ENCODE data around the gene NFXL1. TPM values are rescaled to one million over a fixed set of nuclear protein-coding genes. Genes with fewer than 3 reads are reported as not detected.

Gene NFXL1
- total RNA-seq, 1 experiment from 2014 or later, result 9.2 TPM

GRCh38 chr4:47838445-47838844, 75.9 kb downstream of the NFXL1 start:
- intact Hi-C loops (cut with micrococcal nuclease; ENCODE audit: unreplicated experiment), result loop anchor here (5.0 kb wide), 2 partner anchors 151 to 171 kb away; no protein-coding TSS in a partner anchor
- H3K36me3 ChIP-seq (ENCODE audit: control insufficient read depth, insufficient read depth, low read length), result no peaks in the 10 kb centered on the region; the same call in 1 of the 2 replicates
- H3K27ac ChIP-seq (ENCODE audit: low read length), result no peak overlapping the region
- ChIA-PET CTCF (no interaction called here), POLR2A (no interaction called here)
- peak; percentile 11; the same call in 1 of the 2 replicates for TF ChIP-seq CTCF (IDR thresholded peaks at IDR 0.05)
- TF ChIP-seq REST (IDR thresholded peaks at IDR 0.05; ENCODE audit: insufficient read depth in 1 of 2, low read depth in 2 of 2, low read length in 1 of 2), result no peak
- H3K4me1 ChIP-seq (ENCODE audit: control insufficient read depth, insufficient read depth, low read length), result no peaks in the 10 kb centered on the region
- no peak overlapping the region for H3K4me3 ChIP-seq (ENCODE audit: low read depth in 2 of 2, low read length in 2 of 2)
- ATAC-seq, result no peak
- no peak for DNase-seq (ENCODE audit: low read depth, low spot score)
- no TSS peak for BruUV-seq (replicated peaks)
- in situ Hi-C loops (cut with HindIII; ENCODE audit: low pct_unique_long_range_greater_than_20kb, low sequenced_read_pairs), result no loop called here
- H3K27me3 ChIP-seq (ENCODE audit: control insufficient read depth, insufficient read depth, low read length), result no peaks in the 10 kb centered on the region
- no peaks in the 10 kb centered on the region for H3K9me3 ChIP-seq (ENCODE audit: control insufficient read depth, insufficient read depth, low read depth, low read length)

GRCh38 chr4:47837908-47838294, 76.5 kb downstream of the NFXL1 start, which contains the start of gene CORIN:
CORIN (minus strand) TSS chr4:47838067; CDS start chr4:47837949, 118 bp downstream.
- Histone ChIP-seq H3K4me3 (ENCODE audit: low read depth in 2 of 2, low read length in 2 of 2) (peak within 1 kb of the TSS; percentile 43 to 63), H3K4me1 (ENCODE audit: control insufficient read depth, insufficient read depth, low read length) (no peaks in the 10 kb centered on the region), H3K36me3 (ENCODE audit: control insufficient read depth, insufficient read depth, low read length) (no peaks in the 10 kb centered on the region), H3K27me3 (ENCODE audit: control insufficient read depth, insufficient read depth, low read length) (no peaks in the 10 kb centered on the region), H3K9me3 (ENCODE audit: control insufficient read depth, insufficient read depth, low read depth, low read length) (no peaks in the 10 kb centered on the region), H3K27ac (ENCODE audit: low read length) (no peak within 1 kb of the TSS)
- no TSS peak for BruUV-seq (replicated peaks)
- ChIA-PET POLR2A (no interaction called here), CTCF (no interaction called here)
- intact Hi-C loops (cut with micrococcal nuclease; ENCODE audit: unreplicated experiment) (loop anchor here (2.0 to 5.0 kb wide), 3 partner anchors 133 to 171 kb away; no protein-coding TSS in a partner anchor), in situ Hi-C loops (cut with HindIII; ENCODE audit: low pct_unique_long_range_greater_than_20kb, low sequenced_read_pairs) (no loop called here)
- ATAC-seq (no peak), DNase-seq (ENCODE audit: low read depth, low spot score) (no peak)
- TF ChIP-seq POLR2AphosphoS5 (IDR thresholded peaks at IDR 0.05; ENCODE audit: low read depth, low read length) (no peak), REST (IDR thresholded peaks at IDR 0.05; ENCODE audit: insufficient read depth in 1 of 2, low read depth in 2 of 2, low read length in 1 of 2) (no peak), SIN3A (IDR thresholded peaks at IDR 0.05; ENCODE audit: borderline replicate concordance, insufficient read depth, low read depth, low read length) (no peak), TCF7L2 (IDR thresholded peaks at IDR 0.05; ENCODE audit: low read depth, low read length) (no peak), CTCF (IDR thresholded peaks at IDR 0.05) (no peak)
